Caco-2 (cell line): ENCODE results near the gene YARS1. TPM values are rescaled to one million over a fixed set of nuclear protein-coding genes. Genes with fewer than 3 reads are reported as not detected.

Experiments used
- BruUV-seq: library from RNA; stranded (reverse); fragments of 400-500 nt; replicated peaks from 2 replicates; lab custom pipeline; 2021; lab: Mats Ljungman, UMichigan
- CTCF ChIA-PET: fragments of 300-600 bp; sonication (Branson Sonifier 250); formaldehyde crosslinking; loops from one replicate; lab custom pipeline; 2022; ENCODE audit warnings: antibody characterized with exemption; lab: Charles Lee
- POLR2A ChIA-PET: fragments of 300-600 bp; sonication (Branson Sonifier 250); formaldehyde crosslinking; loops from one replicate; lab custom pipeline; 2022; ENCODE audit warnings: antibody characterized with exemption; lab: Charles Lee
- DNase-seq, 2 experiments: peaks; one replicate each; pipeline versions ENCODE4 v3.0.0 to v3.0.0-alpha.2; 2020 to 2022
- H3K27me3 ChIP-seq: replicated peaks from 2 replicates; pipeline ENCODE4 v1.6.0; 2011; ENCODE audit warnings: low read length; ENCODE audit not compliant: control insufficient read depth, insufficient read depth
- H3K36me3 ChIP-seq: 2 replicates; pipeline ENCODE4 v1.5.1; 2011; ENCODE audit warnings: low read length; ENCODE audit not compliant: control insufficient read depth, insufficient read depth
- H3K4me1 ChIP-seq: fragments of 250-450 bp; sonication (Bioruptor Pico); 2 replicates; pipeline ENCODE4 v1.5.1; 2020; ENCODE audit warnings: mild to moderate bottlenecking
- H3K4me3 ChIP-seq: 2 replicates; pipeline ENCODE4 v1.5.1; 2011; ENCODE audit warnings: low read depth, mild to moderate bottlenecking, control low read depth, low read length
- H3K9me3 ChIP-seq: fragments of 250-450 bp; sonication (Bioruptor Pico); 2 replicates; pipeline ENCODE4 v1.5.1; 2020; ENCODE audit warnings: mild to moderate bottlenecking, moderate library complexity
- H3K27ac Mint-ChIP-seq: one replicate; pipeline ENCODE4 v1.8.0; 2022; ENCODE audit warnings: mixed read lengths; ENCODE audit not compliant: unreplicated experiment
- H3K27me3 Mint-ChIP-seq: one replicate; pipeline ENCODE4 v1.8.0; 2022; ENCODE audit warnings: mixed read lengths; ENCODE audit not compliant: insufficient read depth, unreplicated experiment
- H3K36me3 Mint-ChIP-seq: one replicate; pipeline ENCODE4 v1.8.0; 2022; ENCODE audit warnings: mild to moderate bottlenecking, mixed read lengths; ENCODE audit not compliant: insufficient read depth, unreplicated experiment
- H3K4me1 Mint-ChIP-seq: one replicate; pipeline ENCODE4 v1.8.0; 2022; ENCODE audit warnings: low read depth, mixed read lengths; ENCODE audit not compliant: unreplicated experiment
- H3K4me3 Mint-ChIP-seq: one replicate; pipeline ENCODE4 v1.8.0; 2022; ENCODE audit warnings: mild to moderate bottlenecking, moderate library complexity, mixed read lengths; ENCODE audit not compliant: unreplicated experiment
- H3K9me3 Mint-ChIP-seq: one replicate; pipeline ENCODE4 v1.8.0; 2022; ENCODE audit warnings: mixed read lengths; ENCODE audit not compliant: unreplicated experiment
- intact Hi-C: fragments of 100-400 bp; cut with micrococcal nuclease; formaldehyde crosslinking; loops from one replicate; pipeline ENCODE4 v1.10.0; 2022; ENCODE audit not compliant: unreplicated experiment
- total RNA-seq: library from RNA; stranded (reverse); gene quantifications from 2 replicates; pipeline ENCODE4 v1.2.3, GENCODE V29; 2022
- TF ChIP-seq, protein P1 (sequence below), 2 experiments: fragments of 200-600 bp in 1 of 2; IDR thresholded peaks; 1 replicate in 1 of 2; 2 replicates in 1 of 2; pipeline versions ENCODE4 v1.5.1 to v1.8.0; 2011 to 2022; ENCODE audit warnings: antibody characterized with exemption in 1 of 2, control low read depth in 1 of 2, inconsistent platforms in 1 of 2, low read depth in 1 of 2, low read length in 1 of 2, mild to moderate bottlenecking in 1 of 2, moderate library complexity in 1 of 2; ENCODE audit not compliant: insufficient read depth in 1 of 2, severe bottlenecking in 1 of 2, unreplicated experiment in 1 of 2

YARS1 gene
- total RNA-seq, 1 experiment from 2014 or later, result 184 TPM

- CTCF ChIA-PET, result no interaction called here
- no TSS peak for BruUV-seq
- H3K4me3 ChIP-seq, result no peak overlapping the region
- no peaks in the 10 kb centered on the region for H3K9me3 ChIP-seq
- H3K27me3 ChIP-seq, result no peaks in the 10 kb centered on the region
- Mint-ChIP-seq H3K4me3 (peak overlapping the region; percentile 64), H3K4me1 (peaks cover 38% of the 10 kb centered on the region), H3K27ac (peak overlapping the region; percentile 93), H3K9me3 (no peaks in the 10 kb centered on the region), H3K36me3 (peaks cover 34% of the 10 kb centered on the region), H3K27me3 (no peaks in the 10 kb centered on the region)
- DNase-seq, result no peak
- no peaks in the 10 kb centered on the region for H3K36me3 ChIP-seq
- POLR2A ChIA-PET, result no interaction called here
- peaks cover 33% of the 10 kb centered on the region for H3K4me1 ChIP-seq
- TF ChIP-seq, protein P1, sequence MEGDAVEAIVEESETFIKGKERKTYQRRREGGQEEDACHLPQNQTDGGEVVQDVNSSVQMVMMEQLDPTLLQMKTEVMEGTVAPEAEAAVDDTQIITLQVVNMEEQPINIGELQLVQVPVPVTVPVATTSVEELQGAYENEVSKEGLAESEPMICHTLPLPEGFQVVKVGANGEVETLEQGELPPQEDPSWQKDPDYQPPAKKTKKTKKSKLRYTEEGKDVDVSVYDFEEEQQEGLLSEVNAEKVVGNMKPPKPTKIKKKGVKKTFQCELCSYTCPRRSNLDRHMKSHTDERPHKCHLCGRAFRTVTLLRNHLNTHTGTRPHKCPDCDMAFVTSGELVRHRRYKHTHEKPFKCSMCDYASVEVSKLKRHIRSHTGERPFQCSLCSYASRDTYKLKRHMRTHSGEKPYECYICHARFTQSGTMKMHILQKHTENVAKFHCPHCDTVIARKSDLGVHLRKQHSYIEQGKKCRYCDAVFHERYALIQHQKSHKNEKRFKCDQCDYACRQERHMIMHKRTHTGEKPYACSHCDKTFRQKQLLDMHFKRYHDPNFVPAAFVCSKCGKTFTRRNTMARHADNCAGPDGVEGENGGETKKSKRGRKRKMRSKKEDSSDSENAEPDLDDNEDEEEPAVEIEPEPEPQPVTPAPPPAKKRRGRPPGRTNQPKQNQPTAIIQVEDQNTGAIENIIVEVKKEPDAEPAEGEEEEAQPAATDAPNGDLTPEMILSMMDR (IDR thresholded peaks at IDR 0.05; ENCODE audit: insufficient read depth in 1 of 2, low read depth in 1 of 2, low read length in 1 of 2, severe bottlenecking in 1 of 2, unreplicated experiment in 1 of 2), result no peak
- intact Hi-C loops, result no loop called here
Observed at GRCh38 chr1:32753532-32754316, 63.4 kb downstream of the YARS1 start.

- BruUV-seq, result no TSS peak
Observed at GRCh38 chr1:32749771-32750170, 67.4 kb downstream of the YARS1 start.

DNA sequence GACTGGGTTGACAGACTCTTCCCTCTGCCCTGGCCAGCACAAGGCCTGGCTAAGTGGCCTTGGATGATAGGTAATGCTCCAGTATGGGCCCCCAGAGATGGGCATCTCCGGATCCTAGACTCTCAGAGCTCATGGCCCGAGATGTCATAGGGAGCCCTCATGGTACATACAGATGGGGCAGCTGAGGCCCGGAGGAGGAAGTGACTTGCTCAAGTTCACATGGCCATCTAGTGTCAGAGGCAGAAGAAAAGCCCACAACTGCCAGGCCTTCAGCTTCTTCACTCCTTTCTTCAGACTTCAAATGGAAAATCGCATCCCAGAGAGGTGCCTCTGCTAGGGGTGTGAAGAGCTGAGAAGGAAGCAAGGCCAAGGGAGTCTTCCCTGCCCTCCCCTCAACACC is 67.8 kb downstream of the YARS1 start:
- intact Hi-C loops, result no loop called here
- no peaks in the 10 kb centered on the region for H3K36me3 ChIP-seq
- CTCF ChIA-PET, result interaction anchor here (1.0 kb wide), 1 partner anchor 23 kb away, joined by 4 read pairs; no protein-coding TSS in a partner anchor

More at GRCh38 chr1:32749771-32750170, 67.4 kb downstream of the YARS1 start:
- no peaks in the 10 kb centered on the region for H3K36me3 ChIP-seq
- ChIA-PET POLR2A (interaction anchor here (0.5 kb wide), 1 partner anchor 364 kb away, joined by 4 read pairs; no protein-coding TSS in a partner anchor), CTCF (interaction anchor here (1.0 kb wide), 1 partner anchor 23 kb away, joined by 4 read pairs; no protein-coding TSS in a partner anchor)
- Mint-ChIP-seq H3K4me3 (no peak overlapping the region), H3K4me1 (peaks cover 19% of the 10 kb centered on the region), H3K36me3 (peaks cover 39% of the 10 kb centered on the region), H3K9me3 (no peaks in the 10 kb centered on the region), H3K27me3 (no peaks in the 10 kb centered on the region), H3K27ac (peak overlapping the region; percentile 27)
- H3K27me3 ChIP-seq, result no peaks in the 10 kb centered on the region
- H3K9me3 ChIP-seq, result no peaks in the 10 kb centered on the region
- no peak overlapping the region for H3K4me3 ChIP-seq
- TF ChIP-seq, protein P1 (IDR thresholded peaks at IDR 0.05; ENCODE audit: insufficient read depth in 1 of 2, low read depth in 1 of 2, low read length in 1 of 2, severe bottlenecking in 1 of 2, unreplicated experiment in 1 of 2), result no peak
- no peak for DNase-seq
- H3K4me1 ChIP-seq, result no peaks in the 10 kb centered on the region
- intact Hi-C loops, result no loop called here

More for the DNA sequence above, 67.8 kb downstream of the YARS1 start:
- H3K36me3 Mint-ChIP-seq, result peaks cover 40% of the 10 kb centered on the region
- no peaks in the 10 kb centered on the region for H3K27me3 Mint-ChIP-seq
- Histone ChIP-seq H3K4me1 (no peaks in the 10 kb centered on the region), H3K27me3 (no peaks in the 10 kb centered on the region), H3K9me3 (no peaks in the 10 kb centered on the region), H3K4me3 (no peak overlapping the region)
- TF ChIP-seq, protein P1 (IDR thresholded peaks at IDR 0.05; ENCODE audit: insufficient read depth in 1 of 2, low read depth in 1 of 2, low read length in 1 of 2, severe bottlenecking in 1 of 2, unreplicated experiment in 1 of 2), result no peak
- H3K9me3 Mint-ChIP-seq, result no peaks in the 10 kb centered on the region
- peak overlapping the region; percentile 27 for H3K27ac Mint-ChIP-seq
- no TSS peak for BruUV-seq
- no peak for DNase-seq
- POLR2A ChIA-PET, result interaction anchor here (0.5 kb wide), 1 partner anchor 363 kb away, joined by 4 read pairs; no protein-coding TSS in a partner anchor
- H3K4me3 Mint-ChIP-seq, result no peak overlapping the region
- H3K4me1 Mint-ChIP-seq, result peaks cover 19% of the 10 kb centered on the region
